Measurements from ENCODE around the gene MPC2.

DNA sequence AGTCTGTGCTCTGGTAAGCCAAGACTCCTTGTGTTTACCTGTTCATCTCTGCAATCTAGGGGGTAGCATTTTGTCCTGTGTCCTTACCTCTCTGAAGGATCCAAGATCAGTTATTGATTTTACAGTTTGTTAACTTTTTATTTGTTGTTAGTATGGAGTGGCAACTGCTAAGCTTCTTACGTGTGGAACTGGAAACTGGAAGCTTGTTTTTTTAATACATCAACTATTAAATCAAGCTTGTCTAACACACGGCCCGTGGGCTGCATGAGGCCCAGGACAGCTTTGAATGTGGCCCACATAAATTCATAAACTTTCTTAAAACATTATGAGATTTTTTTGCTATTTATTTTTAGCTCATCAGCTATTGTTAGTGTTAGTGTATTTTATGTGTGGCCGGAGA, 29.2 kb upstream of the MPC2 start:
- no peak for TF ChIP-seq SUZ12 (IDR thresholded peaks at IDR 0.05)
- no peak for TF ChIP-seq FOXM1 (IDR thresholded peaks at IDR 0.05; ENCODE audit: borderline replicate concordance)
- TF ChIP-seq ARNT (IDR thresholded peaks at IDR 0.05) = no peak
- no peak for TF ChIP-seq FOXA1 (IDR thresholded peaks at IDR 0.05)
- TF ChIP-seq LEF1 (IDR thresholded peaks at IDR 0.05; ENCODE audit: borderline replicate concordance) = no peak
- no peak for TF ChIP-seq SP1 (IDR thresholded peaks at IDR 0.05)
- no peak for TF ChIP-seq FOXK2 (IDR thresholded peaks at IDR 0.05)
- TF ChIP-seq BHLHE40 (IDR thresholded peaks at IDR 0.05; ENCODE audit: borderline replicate concordance) = no peak
- TF ChIP-seq NFRKB (IDR thresholded peaks at IDR 0.05) = no peak
- no peak for TF ChIP-seq ELF4 (IDR thresholded peaks at IDR 0.05)
